Prostate gland (tissue), 2 donors: ENCODE measurements around the gene PDXP.

Experiments
- CTCF ChIP-seq, 4 experiments: fragments of 200-600 bp in 2 of 4; fragments of 450-650 bp in 2 of 4; sonication (generic) in 2 of 4; IDR thresholded peaks; 1 replicate in 3 of 4; 2 replicates in 1 of 4; pipeline ENCODE4 v1.5.1; 2016 to 2019; ENCODE audit warnings: antibody characterized with exemption in 4 of 4, mild to moderate bottlenecking in 2 of 4, moderate library complexity in 2 of 4
- POLR2A ChIP-seq: fragments of 450-650 bp; IDR thresholded peaks from one replicate; pipeline ENCODE4 v1.6.1; 2016; ENCODE audit warnings: antibody characterized with exemption, mild to moderate bottlenecking
- POLR2AphosphoS5 ChIP-seq: sonication (generic); formaldehyde crosslinking; IDR thresholded peaks from one replicate; pipeline ENCODE4 v1.6.1; 2017; ENCODE audit warnings: antibody characterized with exemption

GRCh38 chr22:37633089-37633624, 25.4 kb upstream of the PDXP start:
- TF ChIP-seq CTCF (IDR thresholded peaks at IDR 0.05) (no peak), POLR2AphosphoS5 (no peak), POLR2A (no peak)
